ENCODE results near the gene PCBP3.

The PCBP3 gene

DNA sequence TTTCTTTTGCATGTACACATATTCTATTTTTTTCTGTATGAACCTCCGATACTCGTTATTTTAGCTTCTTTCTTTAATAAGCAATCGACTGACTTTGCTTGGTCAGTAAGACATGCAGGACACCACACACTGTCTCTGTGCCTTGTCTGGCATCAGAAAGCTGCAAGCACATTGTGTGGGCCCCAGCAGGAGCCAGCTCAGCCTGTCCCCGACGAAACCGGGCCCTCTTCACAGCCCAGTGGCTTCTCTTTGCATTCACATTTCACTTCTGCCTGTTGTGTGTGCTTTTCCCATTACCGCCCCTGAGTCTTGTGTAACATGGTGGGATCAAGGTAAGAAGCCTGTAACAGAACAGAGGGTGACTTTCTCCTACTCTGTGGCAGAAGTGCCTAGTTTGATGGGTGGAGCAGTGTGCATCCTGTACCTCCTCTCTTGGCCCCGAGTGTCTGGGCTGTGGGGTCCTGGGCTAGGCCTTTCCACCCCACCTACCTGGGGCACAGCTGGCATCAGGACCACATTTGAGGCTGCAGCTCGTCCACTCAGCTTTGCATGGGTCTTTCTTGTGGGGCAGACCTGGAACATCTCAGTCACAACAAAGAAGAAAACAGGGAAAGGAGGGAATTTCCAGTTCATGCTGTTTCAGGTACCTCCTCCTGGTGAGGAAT lies 219.2 kb downstream of the PCBP3 start:
- DNase-seq (ENCODE audit: low spot score) = no peak

DNA sequence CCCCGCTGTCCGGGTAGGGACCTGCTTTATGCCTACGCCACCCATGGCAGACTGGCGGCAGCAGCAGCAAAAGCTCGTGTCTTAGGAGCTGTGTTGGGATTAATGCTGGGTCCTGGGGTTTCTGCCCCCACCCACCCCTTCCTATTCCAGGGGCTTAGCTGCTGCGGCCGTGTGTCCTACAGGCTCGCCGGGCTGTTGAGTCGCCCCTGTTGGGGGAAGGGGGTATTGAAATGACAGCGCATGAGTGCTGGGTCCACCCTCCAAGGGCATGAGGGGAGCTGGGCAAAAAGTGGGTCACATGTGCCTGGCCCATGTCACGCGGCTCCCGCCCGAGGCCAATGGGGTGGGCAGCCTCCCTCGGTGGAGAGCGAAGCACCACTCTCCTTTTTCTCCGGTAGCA lies 219.7 kb downstream of the PCBP3 start:
- DNase-seq (ENCODE audit: low spot score) = no peak

DNA sequence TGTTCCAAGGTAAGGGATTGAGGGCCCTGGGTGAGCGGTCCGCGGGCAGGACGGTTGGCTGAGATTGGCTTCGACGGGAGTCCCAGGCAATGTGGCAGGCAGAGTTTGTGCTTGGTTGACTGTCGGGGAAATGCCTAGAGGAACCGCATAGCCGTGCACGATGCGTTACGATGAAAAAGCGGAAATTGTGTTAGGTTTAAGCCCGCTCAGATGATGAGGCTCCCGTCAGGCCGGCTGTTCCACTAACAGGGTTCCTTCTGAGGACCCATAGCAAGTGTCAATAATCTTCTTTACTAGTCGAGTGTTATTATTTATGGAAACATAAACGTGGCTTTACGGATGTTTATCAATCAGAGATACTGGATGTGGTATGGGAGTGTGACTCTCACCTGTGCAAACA lies 220.2 kb downstream of the PCBP3 start:
- no peak for DNase-seq (ENCODE audit: low spot score)

DNA sequence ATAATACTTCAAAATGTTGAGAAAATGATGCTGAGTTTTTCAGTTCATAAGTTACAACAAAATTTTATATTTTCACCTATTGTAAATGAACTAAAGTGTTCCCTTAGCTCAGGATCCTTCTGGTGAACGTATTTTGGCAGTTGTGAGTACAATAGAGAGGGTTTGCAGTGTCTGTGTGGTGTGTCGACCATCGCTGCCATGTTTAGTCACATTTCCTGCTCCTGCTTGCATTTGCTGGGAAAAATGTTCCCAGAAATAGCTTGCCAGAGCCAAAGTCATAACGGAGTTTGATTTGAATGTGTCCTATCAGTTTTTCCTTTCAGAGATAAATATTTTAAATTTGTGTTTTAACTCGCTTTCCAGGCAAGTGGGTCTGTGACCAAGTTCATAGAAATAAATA lies 220.9 kb downstream of the PCBP3 start:
- DNase-seq (ENCODE audit: low spot score) = no peak

DNA sequence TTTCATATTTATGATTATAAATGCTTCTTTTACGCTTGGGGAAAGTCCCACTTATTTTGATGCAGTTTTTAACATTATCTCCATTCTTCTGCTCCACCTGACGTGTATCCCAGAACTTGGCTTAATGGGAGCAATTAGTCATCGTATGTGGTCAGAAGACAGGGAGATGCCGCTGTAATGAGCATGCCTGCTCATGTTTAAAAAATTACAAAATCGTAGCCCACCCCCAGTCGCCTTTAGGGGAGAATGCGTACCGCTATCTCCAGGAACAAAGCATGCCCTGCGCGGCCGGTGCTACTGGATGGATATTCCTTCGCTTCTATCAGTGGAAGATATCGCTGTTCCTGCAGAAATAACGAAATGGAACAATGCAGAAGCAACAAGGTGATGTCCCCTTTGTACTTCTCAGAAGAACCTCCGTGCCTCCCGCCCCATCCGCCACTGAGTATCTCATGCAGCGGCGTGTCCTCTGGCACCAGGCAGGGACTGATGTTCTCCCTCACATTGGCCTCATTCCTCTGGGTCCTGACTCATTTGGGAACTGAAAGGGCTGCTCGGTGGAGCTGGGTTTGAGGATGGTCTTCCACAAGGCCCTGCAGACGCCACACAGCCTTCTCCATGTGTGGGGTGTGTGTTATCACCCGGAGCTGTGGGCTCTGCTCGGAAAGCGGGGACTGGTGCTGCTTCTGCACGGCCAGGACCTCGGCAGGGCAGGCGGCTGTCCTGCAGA lies 221.7 kb downstream of the PCBP3 start:
- DNase-seq (ENCODE audit: low spot score) = peak; percentile 35

DNA sequence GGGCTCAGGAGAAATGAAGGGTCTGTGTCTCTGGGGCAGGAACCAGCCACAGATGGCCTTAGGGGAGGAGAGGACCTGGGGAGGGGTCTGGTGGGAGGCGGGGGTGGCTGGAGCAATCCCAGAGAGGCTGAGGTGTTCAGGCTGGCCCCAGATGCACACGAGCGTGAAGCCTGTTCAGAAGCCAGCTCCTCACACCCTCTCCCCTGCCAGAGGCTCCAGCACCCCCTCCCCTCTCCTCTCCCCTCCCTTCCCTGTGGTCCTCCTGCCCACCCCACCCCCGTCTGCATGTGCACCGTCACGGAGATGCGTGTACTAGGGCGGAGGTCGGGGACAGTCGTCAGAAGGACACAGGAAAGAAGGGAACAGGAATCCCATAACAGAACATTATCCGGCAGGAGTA lies 223.0 kb downstream of the PCBP3 start:
- DNase-seq (ENCODE audit: low spot score) = no peak

DNA sequence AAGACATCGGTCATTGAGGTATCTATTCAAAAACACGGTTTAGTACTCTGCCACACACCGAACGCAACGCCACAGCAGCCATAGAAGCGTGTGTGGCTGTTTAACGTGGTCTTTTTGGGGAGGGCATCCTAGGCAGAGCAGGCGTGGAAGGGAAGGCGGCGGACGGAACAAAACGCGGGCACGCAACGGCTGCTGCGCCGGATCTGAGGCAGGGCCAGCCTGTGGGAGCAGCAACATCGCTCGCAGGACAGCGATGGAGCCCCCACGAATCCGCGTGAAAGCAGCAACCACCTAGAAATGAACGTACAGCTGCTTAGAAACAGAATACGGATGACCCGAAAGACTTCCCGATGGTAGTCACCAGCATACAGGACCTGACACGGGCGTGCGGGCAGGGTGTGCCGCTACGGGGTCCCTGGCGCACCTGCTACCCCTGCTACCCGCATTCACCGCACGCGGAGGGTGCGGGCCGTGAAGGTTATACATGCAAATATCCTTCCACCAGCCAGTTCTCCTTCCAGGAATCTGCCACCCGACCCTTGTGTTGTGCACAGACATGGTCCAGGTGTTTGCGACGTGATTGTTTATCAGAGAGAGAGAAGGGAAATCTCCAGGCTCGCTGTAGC lies 223.6 kb downstream of the PCBP3 start:
- no peak for DNase-seq (ENCODE audit: low spot score)

DNA sequence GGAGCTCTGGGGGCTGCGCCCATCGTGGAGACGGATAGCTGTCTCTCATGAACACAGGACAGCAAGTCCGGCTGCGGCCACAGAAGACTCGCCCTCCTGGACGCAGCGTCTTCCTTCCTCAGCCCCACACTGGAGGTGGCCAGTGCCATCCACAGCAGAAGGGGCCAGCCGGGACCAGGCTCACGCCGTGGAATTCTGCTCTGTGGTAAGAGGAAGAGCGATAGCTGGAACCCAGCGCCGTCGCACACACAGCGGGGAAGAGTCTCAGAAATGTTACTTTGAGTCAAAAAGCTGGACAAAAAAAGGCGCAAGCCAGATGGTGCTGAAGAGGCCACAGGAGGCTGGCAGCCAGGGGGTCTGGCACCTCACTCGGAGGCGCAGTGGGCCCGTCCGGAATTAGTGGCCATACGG lies 224.2 kb downstream of the PCBP3 start:
- no peak for DNase-seq (ENCODE audit: low spot score)

DNA sequence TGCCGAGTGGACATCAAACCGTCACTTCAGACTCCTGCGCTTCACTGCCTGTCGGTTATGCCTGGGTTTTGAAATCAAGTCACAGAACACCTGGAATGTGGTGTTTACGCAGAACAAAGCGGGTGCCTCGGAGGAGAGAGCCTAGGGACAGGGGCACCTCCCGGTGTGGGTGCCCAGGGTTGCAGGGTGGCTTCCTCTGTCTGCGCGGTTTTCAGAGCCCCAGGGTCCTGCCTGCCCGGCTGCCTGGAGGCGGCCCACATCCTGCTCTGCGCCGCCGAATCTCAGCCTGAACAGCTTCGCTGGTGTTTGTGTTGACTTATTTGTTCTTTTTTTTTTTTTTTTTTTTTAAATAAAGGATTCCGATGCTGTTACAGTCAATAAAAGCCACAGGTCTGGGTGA lies 224.6 kb downstream of the PCBP3 start:
- no peak for DNase-seq (ENCODE audit: low spot score)

DNA sequence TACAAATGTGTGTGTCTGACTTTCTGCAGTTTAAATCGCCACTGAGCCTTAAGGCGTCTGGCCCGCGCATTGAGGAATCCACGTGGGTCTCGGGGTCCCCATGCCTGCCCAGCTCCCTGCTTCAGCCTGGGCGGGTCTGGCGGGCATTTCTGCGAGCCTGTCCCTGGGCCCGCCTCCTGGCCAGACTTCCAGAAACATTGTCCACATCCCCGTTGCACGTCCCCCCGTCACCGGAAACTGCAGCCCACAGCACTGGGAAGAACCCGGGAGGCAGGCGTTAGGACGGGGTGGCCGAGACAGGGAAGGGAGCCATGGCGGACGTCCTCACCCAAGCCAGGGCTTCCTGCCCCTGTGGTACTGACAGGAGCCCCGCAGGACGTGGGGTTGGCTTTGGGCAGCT lies 225.0 kb downstream of the PCBP3 start:
- no peak for DNase-seq (ENCODE audit: low spot score)

DNA sequence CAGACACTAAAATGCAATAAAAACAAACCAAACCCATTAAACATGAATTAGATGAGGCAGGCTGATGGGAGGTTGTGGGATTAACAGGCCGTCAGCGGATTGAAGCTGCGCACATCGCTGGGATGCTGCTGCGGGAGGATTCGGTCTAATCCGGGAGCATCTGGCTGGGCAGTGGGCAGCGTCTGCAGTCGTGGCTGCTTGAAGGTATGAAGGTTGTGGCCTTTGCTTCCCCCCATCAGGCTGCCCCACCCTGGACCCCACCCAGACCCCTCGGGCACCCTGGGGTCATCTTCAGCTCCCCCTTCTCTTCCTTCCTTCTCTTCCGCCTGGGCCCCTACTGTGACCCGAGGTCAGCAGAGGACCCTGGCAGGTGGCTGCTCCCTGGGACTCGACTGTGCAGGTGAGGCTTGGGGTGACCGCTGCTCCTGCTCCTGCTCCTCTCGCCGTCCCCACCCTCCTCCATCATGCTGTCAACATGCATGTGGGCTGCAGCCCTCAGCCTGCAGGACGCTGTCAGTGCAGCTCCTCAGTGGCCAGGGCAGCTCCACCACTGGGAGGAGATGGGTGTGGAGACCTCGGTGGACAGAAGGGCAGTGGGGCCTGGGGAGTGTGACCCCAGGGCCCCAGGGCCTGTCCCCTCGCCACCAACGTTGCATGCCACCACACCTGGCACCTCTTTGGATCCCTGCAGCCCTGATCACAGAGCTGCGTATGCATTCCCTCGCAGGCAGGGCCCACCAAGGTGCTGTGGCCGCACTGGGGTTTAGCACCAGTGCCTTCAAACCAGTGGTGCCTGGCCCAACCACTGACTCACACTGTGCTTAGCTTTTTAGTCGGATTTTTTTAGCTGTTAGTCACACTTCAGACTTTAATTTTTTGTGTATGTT lies 225.8 kb downstream of the PCBP3 start:
- peak; percentile 14 for DNase-seq (ENCODE audit: low spot score)

DNA sequence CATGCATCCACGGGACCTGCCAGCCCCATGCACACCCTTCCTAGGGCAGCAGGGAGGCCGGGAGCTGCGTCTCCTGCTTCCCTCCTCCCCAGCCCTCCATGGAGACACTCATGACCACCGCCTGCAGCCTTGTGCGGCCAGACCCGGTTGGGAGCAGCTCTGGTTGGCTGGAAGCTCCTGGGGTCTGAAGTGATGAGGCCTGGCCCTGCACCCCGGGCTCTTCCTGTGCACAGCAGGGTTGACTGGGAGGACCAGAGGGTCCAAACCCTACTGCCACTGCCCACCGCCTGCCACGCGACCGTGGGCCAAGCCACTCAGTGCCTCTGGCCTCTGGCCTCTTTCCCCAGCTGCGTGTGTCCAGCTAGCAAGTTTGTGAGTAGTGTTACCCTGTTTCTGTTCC lies 226.9 kb downstream of the PCBP3 start:
- DNase-seq (ENCODE audit: low spot score) = no peak

DNA sequence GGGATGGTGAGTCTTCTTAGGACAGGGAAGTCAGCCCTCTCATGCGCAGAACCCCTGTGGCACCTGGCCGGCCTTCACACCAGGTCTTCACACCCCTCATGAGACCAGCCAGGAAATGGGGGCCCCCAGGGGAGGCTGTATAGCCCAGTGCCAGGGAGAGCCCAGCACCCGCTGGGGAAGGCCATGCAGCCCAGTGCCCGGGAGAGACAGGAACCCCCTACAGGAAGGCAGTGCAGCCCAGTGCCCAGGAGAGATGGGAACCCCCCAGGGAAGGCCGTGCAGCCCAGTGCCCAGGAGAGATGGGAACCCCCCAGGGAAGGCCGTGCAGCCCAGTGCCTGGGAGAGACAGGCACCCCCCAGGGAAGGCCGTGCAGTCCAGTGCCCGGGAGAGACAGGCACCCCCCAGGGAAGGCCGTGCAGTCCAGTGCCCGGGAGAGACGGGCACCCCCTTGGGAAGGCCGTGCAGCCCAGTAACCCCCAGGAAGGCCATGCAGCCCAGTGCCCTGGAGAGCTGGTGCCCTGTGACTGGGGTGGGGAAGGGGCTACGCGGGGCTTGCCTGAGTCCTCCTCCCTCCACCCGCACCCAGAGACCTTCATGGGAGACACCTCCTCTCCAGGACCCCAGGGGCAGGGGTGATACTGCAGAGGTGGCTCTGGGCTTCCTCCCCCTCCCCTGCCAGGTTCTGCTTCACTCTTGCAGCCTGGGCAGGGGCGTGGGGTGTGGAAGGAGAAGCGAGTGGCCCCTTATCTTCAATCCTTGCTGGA lies 227.5 kb downstream of the PCBP3 start:
- no peak for DNase-seq (ENCODE audit: low spot score)

DNA sequence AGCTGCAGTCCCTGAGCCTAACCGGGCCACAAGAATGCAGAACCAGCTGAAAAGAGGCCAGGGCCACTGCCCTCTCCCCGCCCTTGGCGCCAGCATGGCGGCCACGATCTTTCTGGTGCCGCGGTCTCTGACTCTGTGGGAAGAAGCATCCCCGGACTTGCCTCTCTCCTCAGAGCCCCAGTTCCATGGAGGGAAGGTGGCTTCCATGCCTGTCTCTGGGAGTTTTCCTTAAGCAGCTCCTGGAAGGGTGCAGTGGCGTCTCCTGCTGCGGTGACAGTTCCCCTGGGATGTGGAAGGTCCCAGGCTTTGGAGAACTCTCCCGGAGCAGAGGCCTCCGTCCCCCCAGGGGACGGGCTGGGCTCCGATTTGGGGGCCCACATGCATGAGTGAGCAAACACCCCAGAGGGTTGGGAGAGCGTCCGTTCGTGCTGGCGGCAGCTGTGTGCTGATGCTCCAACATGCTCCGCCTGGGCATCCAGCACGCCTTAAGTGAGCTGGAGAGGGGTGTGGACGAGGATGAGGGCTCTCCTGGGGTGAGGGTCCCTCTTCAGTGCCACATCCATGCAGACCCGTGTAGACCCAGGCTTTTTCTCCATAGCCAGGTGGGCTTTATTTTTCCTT lies 228.2 kb downstream of the PCBP3 start:
- no peak for DNase-seq (ENCODE audit: low spot score)

DNA sequence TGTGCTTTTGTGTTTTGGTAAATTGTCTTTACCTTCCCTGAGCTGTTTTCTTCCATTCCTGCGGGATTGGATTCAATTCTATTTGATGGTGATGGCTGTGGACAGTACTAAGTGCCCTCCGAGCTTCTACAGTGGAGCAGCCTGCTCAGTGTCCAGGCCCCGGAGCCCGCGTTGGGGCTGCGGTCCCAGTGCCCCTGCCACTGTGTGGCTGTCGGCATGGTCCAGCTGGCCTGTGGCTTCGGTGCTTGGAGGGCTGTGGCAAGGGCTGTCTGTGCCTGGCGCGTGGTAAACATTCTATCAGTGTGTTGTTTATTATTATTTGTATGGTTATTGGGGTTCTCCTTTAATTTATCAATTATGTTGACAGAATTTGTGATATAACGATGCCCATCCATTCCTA lies 228.9 kb downstream of the PCBP3 start:
- no peak for DNase-seq (ENCODE audit: low spot score)

DNA sequence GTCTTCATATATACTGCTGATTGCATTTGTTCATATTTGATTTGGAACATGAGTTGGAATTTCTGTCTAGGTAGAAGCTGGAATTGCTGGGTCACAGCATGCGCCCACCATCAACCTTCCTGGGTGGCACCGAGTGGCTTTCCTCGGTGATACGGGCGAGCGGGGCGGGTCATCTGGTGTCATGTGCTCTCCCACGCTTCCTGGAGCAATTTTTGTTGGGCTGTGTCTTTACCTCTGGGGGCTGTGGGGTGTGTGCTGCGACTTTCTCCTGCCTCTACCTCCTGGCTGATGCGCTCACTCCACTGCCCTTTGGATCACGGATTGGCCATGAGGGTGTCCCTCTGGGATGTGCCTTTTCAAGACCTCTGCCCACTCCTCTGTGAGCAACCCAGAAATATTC lies 229.4 kb downstream of the PCBP3 start:
- DNase-seq (ENCODE audit: low spot score) = no peak

DNA sequence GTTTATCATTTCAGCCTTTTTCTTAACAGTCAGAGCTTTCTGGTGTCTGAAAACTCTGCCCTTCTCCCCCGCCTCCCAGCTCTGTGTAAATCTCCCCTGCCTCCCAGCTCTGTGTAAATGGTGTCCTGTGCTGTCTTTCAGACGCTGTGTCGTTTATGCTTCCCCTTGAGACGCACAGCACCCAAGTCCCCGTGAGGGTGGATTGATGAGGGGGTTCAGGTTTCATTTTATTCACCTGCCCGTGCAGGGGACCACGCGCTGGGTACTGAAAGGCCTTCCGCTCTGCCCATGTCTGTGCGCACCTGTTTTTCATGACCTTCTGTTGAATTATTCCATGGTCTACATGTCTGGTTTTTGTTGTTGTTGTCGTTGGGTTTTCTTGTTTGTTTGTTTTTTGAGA lies 229.9 kb downstream of the PCBP3 start:
- DNase-seq (ENCODE audit: low spot score) = no peak

DNA sequence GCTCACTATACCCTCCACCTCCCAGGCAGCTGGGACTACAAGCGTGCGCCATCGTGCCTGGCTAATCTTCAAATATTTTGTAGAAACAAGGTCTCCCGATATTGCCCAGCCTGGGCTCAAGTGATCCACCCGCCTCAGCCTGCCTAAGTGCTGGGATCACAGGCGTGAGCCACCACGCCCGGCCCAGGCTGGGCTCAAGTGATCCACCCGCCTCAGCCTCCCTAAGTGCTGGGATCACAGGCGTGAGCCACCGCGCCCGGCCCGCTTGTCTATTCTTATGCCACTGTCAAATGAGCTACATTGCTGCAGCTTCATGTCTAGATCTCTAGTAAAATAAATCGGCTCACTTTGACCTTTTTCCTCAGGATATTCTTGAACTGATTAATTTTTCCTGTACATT lies 230.3 kb downstream of the PCBP3 start:
- no peak for DNase-seq (ENCODE audit: low spot score)

DNA sequence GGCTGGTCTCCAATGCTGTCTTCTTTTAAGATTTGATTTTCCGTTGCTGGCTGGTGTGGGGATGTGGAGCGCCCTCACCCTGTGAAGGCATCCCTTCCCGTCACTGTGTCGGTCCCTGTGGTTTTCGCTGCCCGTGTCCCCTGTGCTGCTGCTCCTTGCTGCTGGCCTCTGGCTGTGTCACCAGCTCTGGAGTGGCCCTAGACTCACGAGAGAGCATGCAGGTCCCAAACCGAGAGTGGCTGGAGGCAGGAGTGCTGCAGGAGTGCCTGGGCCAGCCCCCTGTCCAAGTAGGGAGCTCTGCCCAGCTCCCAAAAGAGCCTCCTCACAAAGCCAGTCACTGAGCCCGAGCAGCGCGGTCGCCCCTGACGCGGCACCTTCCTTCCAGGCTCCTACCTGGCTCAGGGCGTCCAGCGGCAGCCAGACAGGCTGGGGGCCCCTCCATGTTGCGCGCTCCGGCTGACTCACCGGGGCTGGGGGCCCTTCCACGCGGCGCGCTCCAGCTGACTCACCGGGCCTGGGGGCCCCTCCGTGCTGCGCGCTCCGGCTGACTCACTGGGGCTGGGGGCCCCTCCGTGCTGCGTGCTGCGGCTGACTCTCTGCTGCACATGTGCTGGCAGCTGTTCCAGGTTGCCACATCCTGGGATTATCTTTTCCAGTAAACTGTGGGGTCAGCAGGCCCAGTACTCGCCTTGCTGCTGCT lies 231.3 kb downstream of the PCBP3 start:
- DNase-seq (ENCODE audit: low spot score) = peak; percentile 84

DNA sequence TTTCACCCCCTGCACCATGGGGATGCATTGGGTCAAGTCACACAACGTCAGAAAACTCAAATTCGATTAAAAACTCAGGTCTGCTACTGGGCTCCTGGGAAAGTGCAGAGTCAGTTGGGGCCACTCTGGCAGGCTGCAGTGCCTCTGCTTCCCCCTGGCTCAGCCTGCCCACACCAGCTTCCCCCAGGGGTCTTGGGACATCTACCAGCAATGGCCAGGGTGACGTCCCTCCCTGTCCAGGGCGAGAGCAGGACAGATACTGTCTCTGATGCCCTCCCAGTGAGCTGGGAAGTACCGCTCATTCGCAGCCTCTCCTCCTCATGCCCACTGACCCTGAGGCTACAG lies 231.9 kb downstream of the PCBP3 start:
- DNase-seq (ENCODE audit: low spot score) = no peak

DNA sequence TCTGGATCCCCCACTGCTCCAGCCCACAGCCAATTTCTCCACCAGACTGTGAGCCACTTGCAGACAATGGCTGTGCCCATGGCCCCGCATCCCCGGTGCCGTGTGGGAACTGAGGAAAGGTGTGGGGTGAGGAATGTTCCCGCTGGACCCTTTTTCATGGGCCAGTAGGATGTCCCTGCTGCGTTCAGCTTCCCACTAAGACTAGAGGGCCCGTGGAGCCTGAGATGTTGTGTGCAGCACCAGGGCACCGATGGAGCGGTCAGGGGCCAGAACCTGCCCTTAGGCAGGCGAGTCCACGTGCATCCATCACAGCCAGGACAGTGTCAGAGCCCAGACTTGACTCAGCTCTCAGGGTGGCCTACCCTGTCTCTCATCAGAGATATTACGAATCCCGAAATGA lies 232.4 kb downstream of the PCBP3 start:
- no peak for DNase-seq (ENCODE audit: low spot score)
